Suprapubic skin (tissue), 4 donors: ENCODE results near the gene EMID1.

Source experiments
- EP300 ChIP-seq: sonication (generic); formaldehyde crosslinking; IDR thresholded peaks from one replicate; pipeline ENCODE4 v1.6.1; 2017; ENCODE audit warnings: antibody characterized with exemption
- POLR2A ChIP-seq, 2 donors: fragments of 450-650 bp; IDR thresholded peaks; one replicate each; pipeline ENCODE4 v1.6.1; 2017; ENCODE audit warnings: antibody characterized with exemption in 2 of 2, mild to moderate bottlenecking in 2 of 2, moderate library complexity in 2 of 2
- POLR2AphosphoS5 ChIP-seq, 3 donors: sonication (generic); formaldehyde crosslinking; IDR thresholded peaks; one replicate each; pipeline ENCODE4 v1.6.1; 2017; ENCODE audit warnings: antibody characterized with exemption in 3 of 3
- TF ChIP-seq, protein P1 (sequence below), 2 donors: fragments of 200-600 bp in 1 of 2; fragments of 450-650 bp in 1 of 2; sonication (generic) in 1 of 2; IDR thresholded peaks; one replicate each; pipeline ENCODE4 v1.5.1; 2016 to 2019; ENCODE audit warnings: antibody characterized with exemption in 2 of 2, mild to moderate bottlenecking in 1 of 2, moderate library complexity in 1 of 2

DNA sequence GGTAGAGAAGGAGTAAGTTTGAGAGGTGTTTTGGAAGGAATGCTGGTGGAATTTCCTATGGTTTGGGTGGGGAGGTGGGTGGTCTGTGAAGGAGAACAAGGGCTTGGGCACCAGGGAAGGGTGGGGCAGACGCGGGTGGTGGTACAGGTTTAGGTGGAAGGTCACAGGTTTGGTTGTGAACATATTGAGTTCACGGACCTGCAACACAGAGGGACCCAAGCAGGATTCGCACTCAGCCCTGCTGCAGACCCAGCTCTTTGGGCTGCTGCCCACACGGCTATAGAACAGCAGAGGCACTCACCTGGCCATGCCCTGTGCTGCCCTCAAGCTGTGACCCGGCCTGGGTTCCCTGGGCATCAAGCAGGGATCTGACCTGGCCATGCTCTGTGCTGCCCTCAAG is 33.5 kb upstream of the EMID1 start:
- TF ChIP-seq, protein P1, sequence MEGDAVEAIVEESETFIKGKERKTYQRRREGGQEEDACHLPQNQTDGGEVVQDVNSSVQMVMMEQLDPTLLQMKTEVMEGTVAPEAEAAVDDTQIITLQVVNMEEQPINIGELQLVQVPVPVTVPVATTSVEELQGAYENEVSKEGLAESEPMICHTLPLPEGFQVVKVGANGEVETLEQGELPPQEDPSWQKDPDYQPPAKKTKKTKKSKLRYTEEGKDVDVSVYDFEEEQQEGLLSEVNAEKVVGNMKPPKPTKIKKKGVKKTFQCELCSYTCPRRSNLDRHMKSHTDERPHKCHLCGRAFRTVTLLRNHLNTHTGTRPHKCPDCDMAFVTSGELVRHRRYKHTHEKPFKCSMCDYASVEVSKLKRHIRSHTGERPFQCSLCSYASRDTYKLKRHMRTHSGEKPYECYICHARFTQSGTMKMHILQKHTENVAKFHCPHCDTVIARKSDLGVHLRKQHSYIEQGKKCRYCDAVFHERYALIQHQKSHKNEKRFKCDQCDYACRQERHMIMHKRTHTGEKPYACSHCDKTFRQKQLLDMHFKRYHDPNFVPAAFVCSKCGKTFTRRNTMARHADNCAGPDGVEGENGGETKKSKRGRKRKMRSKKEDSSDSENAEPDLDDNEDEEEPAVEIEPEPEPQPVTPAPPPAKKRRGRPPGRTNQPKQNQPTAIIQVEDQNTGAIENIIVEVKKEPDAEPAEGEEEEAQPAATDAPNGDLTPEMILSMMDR (IDR thresholded peaks at IDR 0.05), result no peak
- TF ChIP-seq POLR2A (IDR thresholded peaks at IDR 0.05) (no peak), EP300 (no peak), POLR2AphosphoS5 (IDR thresholded peaks at IDR 0.05) (no peak)
